ENCODE data around the gene TSPY1. TPM values are rescaled to one million over a fixed set of nuclear protein-coding genes. Genes with fewer than 3 reads are reported as not detected.
"Not testable (repeated sequence)": the region's sequence is repeated elsewhere in the genome, so short reads cannot be mapped to it uniquely, and the experiment has no call there.

The TSPY1 gene
- polyA plus RNA-seq (2012; ENCODE audit: missing spikeins), result not detected

- FAIRE-seq; DNase-seq (ENCODE audit: insufficient read length): not testable (repeated sequence)
These were observed at the start of gene TSPY1 for GRCh38 chrY:9466655-9467054. Gene TSPY1, plus strand, starts transcription at chrY:9466955. Its CDS starts 46 bp downstream, at chrY:9467001.

GRCh38 chrY:9486967-9487366, 20.2 kb downstream of the TSPY1 start, which contains the start of gene TSPY9:
Gene TSPY9, plus strand, starts transcription at chrY:9487267. Its CDS starts 46 bp downstream, at chrY:9487313.
- FAIRE-seq; DNase-seq (ENCODE audit: insufficient read length): not testable (repeated sequence)

GRCh38 chrY:9504396-9504795, 37.6 kb downstream of the TSPY1 start:
- not testable (repeated sequence) for FAIRE-seq; DNase-seq (ENCODE audit: insufficient read length)

GRCh38 chrY:9516287-9516686, 49.5 kb downstream of the TSPY1 start:
- not testable (repeated sequence) for DNase-seq (ENCODE audit: insufficient read length); FAIRE-seq

Data from GM12892 (cell line).